H9 (cell line): ENCODE measurements around the gene XPA. TPM values are rescaled to one million over a fixed set of nuclear protein-coding genes. Genes with fewer than 3 reads are reported as not detected.

ENCODE experiments used
- DNase-seq: peaks from one replicate; pipeline ENCODE4 v3.0.0-alpha.2; 2017
- H2AFZ ChIP-seq: one replicate; pipeline ENCODE4 v1.6.1; 2013; ENCODE audit warnings: mild to moderate bottlenecking, low read length, control low read depth, moderate library complexity
- H2AK5ac ChIP-seq: 2 replicates; pipeline ENCODE4 v1.6.1; 2013; ENCODE audit warnings: low read length, control low read depth, mixed read lengths; ENCODE audit not compliant: insufficient read length
- H2BK120ac ChIP-seq: one replicate; pipeline ENCODE4 v1.6.1; 2013; ENCODE audit warnings: low read depth, mild to moderate bottlenecking, low read length, control low read depth, inconsistent platforms; ENCODE audit not compliant: poor library complexity, severe bottlenecking
- H2BK12ac ChIP-seq: 2 replicates; pipeline ENCODE4 v1.6.1; 2013; ENCODE audit warnings: low read length, control low read depth, mixed read lengths, low read depth; ENCODE audit not compliant: insufficient read length
- H2BK15ac ChIP-seq: 2 replicates; pipeline ENCODE4 v1.6.1; 2013; ENCODE audit warnings: low read depth, low read length, control low read depth
- H2BK20ac ChIP-seq: one replicate; pipeline ENCODE4 v1.6.1; 2013; ENCODE audit warnings: low read depth, mild to moderate bottlenecking, low read length, control low read depth, inconsistent platforms; ENCODE audit not compliant: poor library complexity, severe bottlenecking
- H2BK5ac ChIP-seq: 2 replicates; pipeline ENCODE4 v1.6.1; 2013; ENCODE audit warnings: low read length, control low read depth, mixed read lengths; ENCODE audit not compliant: insufficient read length
- H3K14ac ChIP-seq: 2 replicates; pipeline ENCODE4 v1.6.1; 2013; ENCODE audit warnings: low read length, control low read depth; ENCODE audit not compliant: insufficient read depth
- H3K18ac ChIP-seq: 2 replicates; pipeline ENCODE4 v1.6.1; 2013; ENCODE audit warnings: low read depth, mild to moderate bottlenecking, mixed read lengths, low read length, control low read depth; ENCODE audit not compliant: insufficient read length
- H3K23ac ChIP-seq: 2 replicates; pipeline ENCODE4 v1.6.1; 2013; ENCODE audit warnings: low read length, control low read depth, mixed read lengths, low read depth; ENCODE audit not compliant: insufficient read length
- H3K23me2 ChIP-seq: 2 replicates; pipeline ENCODE4 v1.6.1; 2013; ENCODE audit warnings: low read depth, mild to moderate bottlenecking, mixed read lengths, low read length, control low read depth; ENCODE audit not compliant: insufficient read length, poor library complexity, severe bottlenecking
- H3K27ac ChIP-seq: 2 replicates; pipeline ENCODE4 v1.5.1; 2013; ENCODE audit warnings: low read length, control low read depth, mixed read lengths, low read depth; ENCODE audit not compliant: insufficient read length
- H3K27me3 ChIP-seq: 2 replicates; pipeline ENCODE4 v1.6.1; 2013; ENCODE audit warnings: low read length, control low read depth, inconsistent platforms; ENCODE audit not compliant: insufficient read depth
- H3K4ac ChIP-seq: 2 replicates; pipeline ENCODE4 v1.6.1; 2013; ENCODE audit warnings: low read depth, mild to moderate bottlenecking, control low read depth, inconsistent platforms, low read length, moderate library complexity
- H3K4me1 ChIP-seq: 2 replicates; pipeline ENCODE4 v1.6.1; 2013; ENCODE audit warnings: low read length, control low read depth, inconsistent platforms; ENCODE audit not compliant: insufficient read depth
- H3K4me2 ChIP-seq: 2 replicates; pipeline ENCODE4 v1.6.1; 2013; ENCODE audit warnings: low read length, control low read depth, mixed read lengths; ENCODE audit not compliant: insufficient read length, insufficient read depth
- H3K56ac ChIP-seq: 2 replicates; pipeline ENCODE4 v1.6.1; 2013; ENCODE audit warnings: low read depth, mild to moderate bottlenecking, mixed read lengths, low read length, control low read depth; ENCODE audit not compliant: insufficient read length
- H3K79me1 ChIP-seq: 2 replicates; pipeline ENCODE4 v1.6.1; 2013; ENCODE audit warnings: low read depth, mild to moderate bottlenecking, moderate library complexity, low read length, control low read depth, inconsistent platforms; ENCODE audit not compliant: insufficient read depth, poor library complexity, severe bottlenecking
- H3K79me2 ChIP-seq: 2 replicates; pipeline ENCODE4 v1.6.1; 2013; ENCODE audit warnings: low read length, control low read depth, inconsistent platforms; ENCODE audit not compliant: insufficient read depth
- H3K9ac ChIP-seq: 2 replicates; pipeline ENCODE4 v1.6.1; 2013; ENCODE audit warnings: low read length, control low read depth, mixed read lengths; ENCODE audit not compliant: insufficient read length; ENCODE audit errors: extremely low read depth
- H3K9me3 ChIP-seq: one replicate; pipeline ENCODE4 v1.6.1; 2013; ENCODE audit warnings: low read depth, low read length, inconsistent platforms; ENCODE audit not compliant: control insufficient read depth
- H3T11ph ChIP-seq: one replicate; pipeline ENCODE4 v1.6.1; 2013; ENCODE audit warnings: mild to moderate bottlenecking, low read length, control low read depth, inconsistent platforms
- H4K20me1 ChIP-seq: one replicate; pipeline ENCODE4 v1.6.1; 2013; ENCODE audit not compliant: control insufficient read depth, insufficient read length, insufficient read depth
- H4K5ac ChIP-seq: 2 replicates; pipeline ENCODE4 v1.6.1; 2013; ENCODE audit warnings: low read depth, mild to moderate bottlenecking, mixed read lengths, low read length, control low read depth; ENCODE audit not compliant: insufficient read length
- H4K8ac ChIP-seq: replicated peaks from 2 replicates; pipeline ENCODE4 v1.6.1; 2013; ENCODE audit warnings: low read length, control low read depth, mixed read lengths, low read depth; ENCODE audit not compliant: insufficient read length
- H4K91ac ChIP-seq: 2 replicates; pipeline ENCODE4 v1.6.1; 2013; ENCODE audit warnings: low read depth, mild to moderate bottlenecking, moderate library complexity, mixed read lengths, low read length, control low read depth; ENCODE audit not compliant: insufficient read length
- H3K27ac Mint-ChIP-seq, 3 experiments: 2 replicates in 2 of 3; 3 replicates in 1 of 3; pipeline ENCODE4 v1.8.0; 2020 to 2021; ENCODE audit warnings: mixed read lengths in 3 of 3, mild to moderate bottlenecking in 1 of 3, moderate library complexity in 1 of 3
- H3K27me3 Mint-ChIP-seq: 2 replicates; pipeline ENCODE4 v1.8.0; 2021; ENCODE audit warnings: low read depth, mild to moderate bottlenecking, moderate library complexity, mixed read lengths
- H3K36me3 Mint-ChIP-seq, 3 experiments: 2 replicates in 2 of 3; 3 replicates in 1 of 3; pipeline ENCODE4 v1.8.0; 2020 to 2021; ENCODE audit warnings: low read depth in 3 of 3, mixed read lengths in 3 of 3; ENCODE audit not compliant: insufficient read depth in 1 of 3
- H3K4me1 Mint-ChIP-seq, 2 experiments: 2 replicates each; pipeline ENCODE4 v1.8.0; 2020; ENCODE audit warnings: mixed read lengths in 2 of 2
- H3K4me3 Mint-ChIP-seq, 2 experiments: 2 replicates in 1 of 2; 3 replicates in 1 of 2; pipeline ENCODE4 v1.8.0; 2020 to 2021; ENCODE audit warnings: mild to moderate bottlenecking in 2 of 2, mixed read lengths in 2 of 2, moderate library complexity in 1 of 2
- H3K9me3 Mint-ChIP-seq, 2 experiments: 2 replicates in 1 of 2; 3 replicates in 1 of 2; pipeline ENCODE4 v1.8.0; 2020; ENCODE audit warnings: mild to moderate bottlenecking in 2 of 2, mixed read lengths in 2 of 2, moderate library complexity in 1 of 2
- WGBS: extraction: QIAGEN DNeasy Blood & Tissue Kit; methylation state at CpG from one replicate; pipeline ENCODE4 v1.1.7; 2013; ENCODE audit warnings: missing lambda C conversion rate, low lambda C conversion rate, mixed read lengths; ENCODE audit not compliant: insufficient read length; ENCODE audit errors: extremely low coverage; 5-methylcytosine and 5-hydroxymethylcytosine counted together
- total RNA-seq: library from RNA; stranded (reverse); gene quantifications from 2 replicates; pipeline ENCODE4 v1.2.1, GENCODE V29; 2021
- TF ChIP-seq, protein P1 (sequence below): fragments of 200-600 bp; sonication (generic); conservative IDR thresholded peaks from 3 replicates; pipeline ENCODE4 v1.8.0; 2021; ENCODE audit warnings: antibody characterized with exemption, mild to moderate bottlenecking

XPA gene
- total RNA-seq, 1 experiment from 2014 or later, result 6.6 TPM

DNA sequence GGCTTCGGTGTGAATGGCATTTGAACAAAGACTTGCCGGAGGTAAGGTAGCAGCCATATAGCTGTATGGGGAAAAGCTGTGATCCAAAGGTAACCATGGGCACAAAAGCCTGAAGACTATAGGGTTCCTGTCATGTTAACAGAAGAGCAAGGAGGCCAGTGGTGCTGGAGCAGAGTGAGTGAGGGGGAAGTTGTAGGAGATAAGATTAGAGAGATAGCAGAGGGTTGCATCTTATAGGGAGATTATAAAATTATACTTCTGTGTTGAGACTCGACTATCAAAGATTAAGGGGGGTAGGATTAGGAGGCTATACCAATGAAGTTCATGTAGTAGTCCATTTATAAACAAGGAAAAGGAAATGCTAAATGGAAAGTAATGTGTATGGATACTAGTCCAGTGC is 60.2 kb downstream of the XPA start:
- Histone ChIP-seq H3K9ac (no peak overlapping the region), H2AFZ (no peak overlapping the region), H3K4me1 (0 out of 2 replicates have a peak, but pooled peaks cover 2% of the 10 kb centered on the region), H2BK12ac (no peak overlapping the region), H2BK120ac (no peak overlapping the region), H3K23ac (no peak overlapping the region), H3K23me2 (peaks cover 10% of the 10 kb centered on the region), H3K27ac (no peak overlapping the region), H4K8ac (no peak overlapping the region), H2BK20ac (no peak overlapping the region), H3K79me2 (peaks cover 34% of the 10 kb centered on the region), H2AK5ac (no peak overlapping the region), H3K18ac (no peak overlapping the region), H3K79me1 (no peaks in the 10 kb centered on the region), H4K20me1 (no peaks in the 10 kb centered on the region), H3K27me3 (no peaks in the 10 kb centered on the region), H4K91ac (no peak overlapping the region), H4K5ac (no peak overlapping the region), H2BK15ac (no peak overlapping the region), H2BK5ac (no peak overlapping the region), H3K9me3 (no peaks in the 10 kb centered on the region), H3K4me2 (no peak overlapping the region), H3K14ac (no peak overlapping the region), H3T11ph (no peak overlapping the region), H3K56ac (no peak overlapping the region), H3K4ac (no peak overlapping the region)
- Mint-ChIP-seq H3K4me1 (peaks cover 19 to 26% of the 10 kb centered on the region in 2 experiments), H3K9me3 (no peaks in the 10 kb centered on the region), H3K4me3 (peak overlapping the region in 1 of 2 experiments; percentile 7; a peak in 1 of 5 replicates), H3K27me3 (no peaks in the 10 kb centered on the region), H3K36me3 (peaks cover 0 to 9% (median 7%) of the 10 kb centered on the region in 3 experiments; a peak in 6 of 7 replicates), H3K27ac (peak overlapping the region in 2 of 3 experiments; percentile 1 to 32; a peak in 1 of 7 replicates)
- TF ChIP-seq, protein P1, sequence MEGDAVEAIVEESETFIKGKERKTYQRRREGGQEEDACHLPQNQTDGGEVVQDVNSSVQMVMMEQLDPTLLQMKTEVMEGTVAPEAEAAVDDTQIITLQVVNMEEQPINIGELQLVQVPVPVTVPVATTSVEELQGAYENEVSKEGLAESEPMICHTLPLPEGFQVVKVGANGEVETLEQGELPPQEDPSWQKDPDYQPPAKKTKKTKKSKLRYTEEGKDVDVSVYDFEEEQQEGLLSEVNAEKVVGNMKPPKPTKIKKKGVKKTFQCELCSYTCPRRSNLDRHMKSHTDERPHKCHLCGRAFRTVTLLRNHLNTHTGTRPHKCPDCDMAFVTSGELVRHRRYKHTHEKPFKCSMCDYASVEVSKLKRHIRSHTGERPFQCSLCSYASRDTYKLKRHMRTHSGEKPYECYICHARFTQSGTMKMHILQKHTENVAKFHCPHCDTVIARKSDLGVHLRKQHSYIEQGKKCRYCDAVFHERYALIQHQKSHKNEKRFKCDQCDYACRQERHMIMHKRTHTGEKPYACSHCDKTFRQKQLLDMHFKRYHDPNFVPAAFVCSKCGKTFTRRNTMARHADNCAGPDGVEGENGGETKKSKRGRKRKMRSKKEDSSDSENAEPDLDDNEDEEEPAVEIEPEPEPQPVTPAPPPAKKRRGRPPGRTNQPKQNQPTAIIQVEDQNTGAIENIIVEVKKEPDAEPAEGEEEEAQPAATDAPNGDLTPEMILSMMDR, result no peak
- WGBS, result no CpG with 5 or more reads among the region's 3 CpGs
- DNase-seq, result no peak
